ENCODE data around the gene C19orf38. TPM values are rescaled to one million over a fixed set of nuclear protein-coding genes. Genes with fewer than 3 reads are reported as not detected.

C19orf38 gene
- total RNA-seq, 1 donor from 2014 or later = 0.78 TPM

DNA sequence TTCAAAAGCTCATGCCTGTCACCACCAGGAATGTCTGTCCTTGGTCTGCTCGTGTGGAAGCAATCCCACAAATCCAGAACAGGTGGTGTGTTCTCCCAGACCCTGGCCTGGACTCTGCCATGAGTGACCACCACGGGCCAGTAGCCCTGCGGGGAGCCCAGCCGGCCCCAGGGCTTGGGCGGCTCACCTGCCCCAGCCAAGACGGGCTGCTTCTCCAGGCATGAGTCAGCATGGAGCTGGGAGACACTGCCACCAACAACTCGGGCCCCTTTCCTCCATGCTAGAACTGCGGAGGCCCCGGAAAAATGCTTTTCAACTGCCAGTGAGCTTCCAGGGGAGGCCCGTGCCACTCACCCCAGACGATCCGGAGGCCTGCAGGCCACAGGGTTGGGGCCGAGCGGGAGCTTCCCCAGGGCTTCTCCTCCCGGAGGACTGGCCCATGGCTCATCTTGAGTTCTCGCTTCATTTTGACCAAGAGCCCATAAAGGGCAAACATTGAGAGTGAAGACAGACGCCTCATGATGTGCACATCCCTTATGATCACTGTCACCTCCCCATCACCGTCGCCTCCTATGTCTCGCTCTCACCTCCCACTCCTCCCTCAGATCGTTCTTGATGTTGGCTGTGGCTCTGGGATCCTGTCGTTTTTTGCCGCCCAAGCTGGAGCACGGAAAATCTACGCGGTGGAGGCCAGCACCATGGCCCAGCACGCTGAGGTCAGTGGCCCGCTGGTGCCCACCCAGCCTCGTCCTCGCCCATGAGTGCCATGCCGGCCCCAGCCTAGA lies 63.6 kb downstream of the C19orf38 start:
- DNase-seq (ENCODE audit: low spot score) = no peak

DNA sequence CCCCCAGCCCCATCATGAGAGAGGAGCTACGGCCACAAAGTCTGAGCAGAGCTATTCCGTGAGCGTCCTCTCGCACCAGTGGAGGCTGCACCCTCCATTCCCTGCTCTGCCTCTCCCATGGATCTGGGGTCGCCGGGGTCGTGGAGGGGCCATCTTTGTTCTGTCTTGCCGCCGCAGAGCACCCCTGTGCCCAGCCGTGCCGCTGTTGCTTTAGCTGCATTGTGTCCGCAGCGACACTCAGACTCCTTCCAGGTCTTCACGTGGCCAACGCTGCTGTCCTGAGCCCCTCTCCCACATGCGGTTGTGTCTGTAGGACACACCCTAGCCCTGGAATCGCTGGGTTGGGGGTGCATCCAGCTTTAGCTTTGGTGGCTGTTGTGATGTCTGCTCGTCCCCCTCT lies 64.4 kb downstream of the C19orf38 start:
- DNase-seq (ENCODE audit: low spot score) = no peak

DNA sequence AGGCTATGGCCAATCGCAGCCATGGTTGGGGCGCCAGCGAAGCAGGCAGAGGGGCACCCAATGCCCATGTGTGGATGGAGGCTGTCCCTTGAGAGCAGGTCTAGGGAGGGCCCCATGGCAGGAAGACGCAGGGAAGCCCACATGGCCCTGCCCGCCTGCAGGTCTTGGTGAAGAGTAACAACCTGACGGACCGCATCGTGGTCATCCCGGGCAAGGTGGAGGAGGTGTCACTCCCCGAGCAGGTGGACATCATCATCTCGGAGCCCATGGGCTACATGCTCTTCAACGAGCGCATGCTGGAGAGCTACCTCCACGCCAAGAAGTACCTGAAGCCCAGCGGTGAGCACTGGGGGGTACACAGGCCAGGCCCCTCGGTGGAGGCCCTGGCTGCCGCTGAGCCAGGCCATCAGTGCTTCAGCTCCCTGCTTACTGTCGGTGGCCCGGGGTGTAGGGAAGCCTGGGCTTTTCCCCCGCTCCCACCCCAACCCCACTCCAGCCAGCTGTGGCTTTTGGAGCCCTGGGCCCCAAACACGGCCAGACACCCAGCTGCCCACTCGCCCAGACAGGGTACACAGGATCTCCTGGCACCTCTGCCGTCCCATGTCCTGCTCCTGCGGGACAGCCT lies 65.6 kb downstream of the C19orf38 start:
- DNase-seq (ENCODE audit: low spot score) = no peak

DNA sequence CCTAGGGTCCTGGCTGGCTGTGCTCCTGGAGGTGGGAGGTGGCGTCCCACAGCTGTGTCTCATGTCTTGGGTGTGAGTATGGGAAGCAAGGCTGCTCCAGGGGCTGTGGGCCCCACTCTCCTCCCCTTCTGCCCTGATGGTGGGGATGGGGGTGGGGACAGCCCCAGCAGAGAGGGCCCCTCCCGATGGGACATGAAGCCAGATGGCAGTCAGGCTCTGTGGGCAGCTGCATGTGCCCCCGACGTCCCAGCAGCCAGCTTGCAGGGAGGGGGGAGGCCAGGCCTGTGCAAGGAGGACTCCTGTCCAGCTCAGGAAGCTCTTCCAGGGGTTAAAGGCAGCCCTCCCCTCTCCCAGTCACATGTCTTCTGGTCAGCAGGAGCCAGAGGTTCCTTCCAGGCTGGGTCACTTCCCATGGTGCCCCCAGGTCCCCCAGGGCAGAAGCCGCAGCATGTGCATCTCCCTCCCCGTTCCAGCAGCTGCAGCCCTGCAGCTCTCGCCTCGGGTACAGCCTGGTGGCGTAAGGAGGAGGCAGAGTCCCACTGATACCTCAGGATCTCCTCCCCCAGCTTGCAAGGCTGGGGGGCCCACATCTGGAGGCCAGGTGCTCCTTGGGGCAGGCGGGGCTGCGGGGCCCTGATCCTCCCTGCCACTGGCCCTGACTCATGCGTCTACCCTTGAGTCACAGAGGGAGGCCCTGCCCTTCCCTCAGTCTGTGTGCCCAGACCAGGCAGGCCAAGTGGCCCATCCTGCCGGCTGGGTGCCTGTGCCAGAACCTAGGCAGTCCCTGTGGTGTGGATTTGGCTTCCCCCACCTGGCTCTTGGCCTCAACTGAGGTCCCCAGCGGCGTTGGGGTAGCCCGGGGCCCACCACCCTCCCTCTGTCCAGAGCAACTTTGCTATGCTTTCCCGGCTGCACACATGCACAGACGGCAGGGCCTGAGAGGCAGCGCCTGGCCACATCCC lies 67.2 kb downstream of the C19orf38 start:
- no peak for DNase-seq (ENCODE audit: low spot score)

DNA sequence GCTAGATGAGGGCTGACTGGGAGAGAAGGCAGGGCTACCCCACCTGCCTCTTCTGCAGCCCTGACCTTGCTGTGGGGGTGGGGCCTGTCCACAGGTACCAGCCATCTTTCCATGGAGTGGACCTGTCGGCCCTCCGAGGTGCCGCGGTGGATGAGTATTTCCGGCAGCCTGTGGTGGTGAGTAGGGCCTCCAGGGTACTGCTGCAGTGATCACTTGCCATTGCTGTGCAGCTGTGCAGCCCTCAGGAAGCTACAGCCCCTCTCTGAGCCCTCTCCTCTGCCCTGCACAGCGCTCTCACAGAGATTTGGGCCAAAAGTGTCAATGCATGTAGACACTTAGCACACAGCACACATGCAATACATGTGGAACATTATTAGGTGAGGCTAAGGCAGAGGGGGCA lies 68.4 kb downstream of the C19orf38 start:
- no peak for DNase-seq (ENCODE audit: low spot score)

DNA sequence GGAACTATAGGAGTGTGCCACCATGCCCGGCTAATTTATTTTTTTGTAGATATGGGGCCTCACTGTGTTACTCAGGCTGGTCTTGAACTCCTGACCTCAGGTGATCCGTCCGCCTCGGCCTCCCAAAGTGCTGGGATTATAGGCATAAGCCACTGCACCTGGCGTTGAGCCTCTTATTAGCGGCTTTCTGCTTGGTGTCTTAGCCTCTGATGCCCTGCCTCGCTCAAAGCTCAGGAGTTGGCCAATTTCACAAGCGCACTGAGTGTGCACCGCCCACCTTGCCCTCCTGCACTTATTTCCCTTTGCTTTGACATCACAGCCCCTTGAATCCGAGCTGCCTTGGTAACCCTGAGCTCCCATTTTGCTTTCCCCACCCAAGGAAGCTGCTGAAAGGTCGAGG lies 70.1 kb downstream of the C19orf38 start:
- DNase-seq (ENCODE audit: low spot score) = no peak

Other genes with a start within 250 kb of the C19orf38 start
- 223 TPM for gene SLC44A2, start 222.9 kb upstream of the C19orf38 start, total RNA-seq
- gene ILF3, start 194.1 kb upstream of the C19orf38 start, total RNA-seq = 162 TPM
- 48.2 TPM for gene QTRT1, start 147.0 kb upstream of the C19orf38 start, total RNA-seq
- gene DNM2, start 130.3 kb upstream of the C19orf38 start, total RNA-seq = 227 TPM
- gene TMED1, start 12.2 kb upstream of the C19orf38 start, total RNA-seq = 30.2 TPM
- 33.5 TPM for gene CARM1, start 23.1 kb downstream of the C19orf38 start, total RNA-seq
- gene YIPF2, start 80.2 kb downstream of the C19orf38 start, total RNA-seq = 76.8 TPM
- 23.8 TPM for gene TIMM29, start 80.4 kb downstream of the C19orf38 start, total RNA-seq
- 95.5 TPM for gene SMARCA4, start 112.6 kb downstream of the C19orf38 start, total RNA-seq
- 190 TPM for gene LDLR, start 241.0 kb downstream of the C19orf38 start, total RNA-seq

All from mucosa of gallbladder (tissue), 1 donor.